ENCODE measurements around the gene MT4. TPM values are rescaled to one million over a fixed set of nuclear protein-coding genes. Genes with fewer than 3 reads are reported as not detected.

The MT4 gene
- total RNA-seq, 4 donors from 2014 or later = not detected

- no peak for DNase-seq
- no peaks in the 10 kb centered on the region for H3K27me3 ChIP-seq
- no peaks in the 10 kb centered on the region for H3K36me3 ChIP-seq
- H3K27ac ChIP-seq = peak overlapping the region; percentile 84 to 86
- TF ChIP-seq CTCF (IDR thresholded peaks at IDR 0.05) (no peak), POLR2A (IDR thresholded peaks at IDR 0.05) (no peak)
- H3K4me1 ChIP-seq = peaks cover 0 to 4% of the 10 kb centered on the region in 2 donors
- peak overlapping the region; percentile 77 to 89 for H3K4me3 ChIP-seq
- intact Hi-C loops (cut with DNase I; ENCODE audit: low total_unique reads) = no loop called here
- no peaks in the 10 kb centered on the region for H3K9me3 ChIP-seq
Measured at GRCh38 chr16:56520251-56520577, 44.7 kb upstream of the MT4 start.

- DNase-seq = no peak
- TF ChIP-seq POLR2A (IDR thresholded peaks at IDR 0.05) (no peak), CTCF (IDR thresholded peaks at IDR 0.05) (no peak)
- Histone ChIP-seq H3K27ac (no peak overlapping the region), H3K4me3 (no peak overlapping the region), H3K36me3 (no peaks in the 10 kb centered on the region), H3K27me3 (no peaks in the 10 kb centered on the region), H3K9me3 (no peaks in the 10 kb centered on the region), H3K4me1 (no peaks in the 10 kb centered on the region)
- intact Hi-C loops (cut with DNase I; ENCODE audit: low total_unique reads) = no loop called here
Measured at GRCh38 chr16:56525236-56525635, 39.6 kb upstream of the MT4 start.

GRCh38 chr16:56530872-56531271, 34.0 kb upstream of the MT4 start:
- TF ChIP-seq CTCF (IDR thresholded peaks at IDR 0.05) = no peak
- TF ChIP-seq POLR2A (IDR thresholded peaks at IDR 0.05) = no peak
- H3K4me1 ChIP-seq = no peaks in the 10 kb centered on the region
- intact Hi-C loops (cut with DNase I; ENCODE audit: low total_unique reads) = no loop called here
- H3K27me3 ChIP-seq = no peaks in the 10 kb centered on the region
- no peaks in the 10 kb centered on the region for H3K9me3 ChIP-seq
- DNase-seq = no peak
- no peaks in the 10 kb centered on the region for H3K36me3 ChIP-seq
- H3K4me3 ChIP-seq = no peak overlapping the region
- no peak overlapping the region for H3K27ac ChIP-seq

GRCh38 chr16:56532714-56533113, 32.2 kb upstream of the MT4 start:
- H3K27me3 ChIP-seq = no peaks in the 10 kb centered on the region
- intact Hi-C loops (cut with DNase I; ENCODE audit: low total_unique reads) = no loop called here
- TF ChIP-seq POLR2A (IDR thresholded peaks at IDR 0.05) (no peak), CTCF (IDR thresholded peaks at IDR 0.05) (no peak)

GRCh38 chr16:56534847-56535383, 30.0 kb upstream of the MT4 start:
- TF ChIP-seq CTCF (IDR thresholded peaks at IDR 0.05) (no peak), POLR2A (IDR thresholded peaks at IDR 0.05) (no peak)
- Histone ChIP-seq H3K36me3 (no peaks in the 10 kb centered on the region), H3K9me3 (no peaks in the 10 kb centered on the region), H3K27me3 (no peaks in the 10 kb centered on the region), H3K27ac (no peak overlapping the region), H3K4me1 (no peaks in the 10 kb centered on the region), H3K4me3 (no peak overlapping the region)
- DNase-seq = no peak
- intact Hi-C loops (cut with DNase I; ENCODE audit: low total_unique reads) = no loop called here

More at GRCh38 chr16:56532714-56533113, 32.2 kb upstream of the MT4 start:
- Histone ChIP-seq H3K36me3 (no peaks in the 10 kb centered on the region), H3K9me3 (no peaks in the 10 kb centered on the region), H3K4me3 (no peak overlapping the region), H3K4me1 (no peaks in the 10 kb centered on the region), H3K27ac (no peak overlapping the region)
- DNase-seq = no peak

All from uterus (tissue), 4 donors.